Renal cortical epithelial cell (primary cell): ENCODE data around the gene MAP2K5. TPM values are rescaled to one million over a fixed set of nuclear protein-coding genes. Genes with fewer than 3 reads are reported as not detected.
A peak's percentile ranks its signal among the peaks of the same experiment; 100 is the strongest.

Experiments used
- DNase-seq: peaks from one replicate; pipeline ENCODE4 v3.0.0-alpha.2; 2011; ENCODE audit warnings: low read depth
- total RNA-seq: library from RNA; depleted of rRNA; stranded (reverse); fragments of >200 nt; gene quantifications from 2 replicates; pipeline ENCODE4 v1.2.3, GENCODE V29; 2014

MAP2K5 gene
- total RNA-seq, 1 donor from 2014 or later = 11.8 TPM

DNA sequence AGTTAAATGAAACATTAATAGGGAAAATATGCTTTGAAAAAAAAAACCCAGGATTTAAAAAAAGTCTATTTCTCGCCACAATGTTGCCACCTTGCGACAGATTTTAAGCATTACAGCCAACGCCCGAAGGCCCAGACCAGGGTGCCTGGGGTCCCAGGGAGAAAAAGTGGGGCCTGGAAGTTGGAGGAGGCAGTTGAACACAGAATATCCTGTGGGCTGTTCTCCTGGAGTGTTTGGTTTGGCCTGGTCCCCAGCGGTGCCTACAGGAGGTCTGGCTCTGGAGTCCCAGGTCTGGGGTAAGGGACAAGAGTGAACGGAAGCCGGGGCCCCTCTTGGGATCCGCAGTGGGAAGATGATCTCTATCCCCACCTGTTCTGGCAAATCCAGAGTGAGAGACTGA is 294.0 kb downstream of the MAP2K5 start:
- DNase-seq = peak; percentile 39

DNA sequence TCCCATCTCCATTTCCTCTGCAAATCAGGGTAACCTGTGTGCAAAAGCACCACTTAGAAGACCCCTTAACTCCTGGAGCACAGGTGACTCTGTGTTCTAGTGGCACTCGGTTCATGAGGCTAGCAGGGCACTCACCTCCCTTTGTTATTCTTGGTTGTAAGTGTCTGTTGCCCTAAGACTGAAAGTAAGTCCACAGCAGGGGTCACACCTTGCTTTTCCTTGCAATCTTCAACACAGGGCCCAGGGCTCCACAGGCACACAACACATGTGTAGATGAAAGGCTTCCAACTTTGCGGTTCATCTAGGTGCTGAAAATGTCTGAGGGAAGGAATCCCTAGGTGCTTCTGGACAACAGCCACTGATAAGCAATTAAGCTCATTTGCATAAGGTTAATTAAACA is 294.5 kb downstream of the MAP2K5 start:
- DNase-seq = no peak

DNA sequence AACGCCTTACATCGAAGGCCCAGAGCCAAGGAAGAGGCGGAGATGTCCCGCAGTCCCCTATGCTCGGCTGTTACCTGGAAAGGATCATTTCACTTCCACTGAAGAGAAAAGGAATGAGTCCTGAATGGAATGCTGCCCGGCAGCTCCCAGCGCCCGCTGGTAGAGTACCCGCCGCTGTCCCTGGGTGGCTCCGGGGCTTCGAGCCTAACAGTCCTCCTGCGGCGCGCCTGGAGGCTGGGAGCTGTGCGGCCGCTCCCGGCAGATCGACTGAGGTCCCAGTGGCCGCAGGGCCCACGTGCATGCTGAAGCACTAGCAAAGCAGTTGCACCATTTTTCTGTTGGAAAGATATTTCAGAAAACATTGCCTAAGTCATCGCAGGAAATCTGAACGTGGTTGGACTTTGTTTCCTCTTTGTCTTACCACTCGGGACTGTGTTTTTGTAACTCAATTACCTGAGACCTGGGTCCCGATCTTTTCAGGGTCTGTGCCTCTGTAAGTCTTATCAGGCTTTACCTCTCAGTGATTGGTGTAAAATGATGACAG is 296.4 kb downstream of the MAP2K5 start:
- DNase-seq = peak; percentile 33

- peak; percentile 40 for DNase-seq
Observed at GRCh38 chr15:67839499-67839928, 297.0 kb downstream of the MAP2K5 start.

- DNase-seq = peak; percentile 89
Observed at GRCh38 chr15:67839929-67840748, 297.6 kb downstream of the MAP2K5 start, which contains the start of gene RNU6-1. TSS of gene RNU6-1 (minus strand) at chr15:67840045.

- peak; percentile 33 for DNase-seq
Observed at GRCh38 chr15:67840749-67841512, 298.4 kb downstream of the MAP2K5 start.

DNA sequence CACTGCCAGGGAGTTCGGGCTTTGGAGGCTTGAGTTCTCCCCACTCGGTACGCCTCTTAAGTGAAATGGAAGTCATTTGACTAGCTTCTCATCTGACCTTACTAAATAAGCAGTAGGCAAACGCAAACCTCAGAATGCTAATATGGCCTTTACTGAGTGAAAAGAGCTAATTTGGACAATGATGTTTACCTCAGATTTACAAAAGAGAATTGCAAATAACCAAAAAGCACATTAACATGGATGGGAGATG is 298.9 kb downstream of the MAP2K5 start:
- DNase-seq = no peak

GRCh38 chr15:67843092-67843501 is 300.6 kb downstream of the MAP2K5 start:
- DNase-seq = no peak

DNA sequence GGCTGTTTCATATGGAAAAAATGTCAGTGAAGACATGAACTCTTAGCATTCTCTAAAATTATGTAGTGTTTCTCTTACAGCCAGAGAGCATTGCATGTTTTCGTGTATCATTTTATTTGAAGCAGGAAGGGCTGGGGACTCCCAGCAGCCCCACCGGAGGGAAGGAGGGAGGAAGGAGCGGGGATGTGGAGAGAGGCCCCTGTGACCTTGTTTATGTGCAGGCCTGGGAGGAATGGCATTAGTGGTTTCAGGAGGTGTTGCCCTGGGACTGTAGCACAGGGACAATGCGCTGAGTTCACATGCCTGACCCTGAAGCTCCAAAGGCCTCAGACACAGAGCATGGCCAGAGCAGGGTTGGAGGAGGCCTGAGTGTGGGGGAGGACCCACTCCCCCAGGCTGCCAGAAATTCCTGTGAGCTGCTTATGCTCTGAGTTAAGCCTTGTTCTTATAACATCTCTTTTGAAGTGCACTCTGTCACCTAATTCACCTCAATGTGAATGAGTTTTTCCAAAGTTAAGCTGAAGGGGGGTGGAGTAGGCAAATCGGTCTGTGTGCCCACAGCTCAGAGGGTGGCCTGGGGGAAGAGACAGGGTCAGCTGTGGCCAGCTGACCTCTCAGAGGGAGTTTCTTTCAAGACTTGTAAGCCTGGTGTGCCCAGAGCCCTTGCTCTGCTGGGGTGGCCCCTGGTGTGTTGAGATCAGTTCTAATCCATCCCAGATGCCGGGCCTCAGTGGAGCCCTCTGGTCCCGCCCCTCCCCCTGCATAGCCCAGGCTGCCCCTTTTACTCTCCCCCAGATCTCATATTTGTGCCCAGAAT is 301.3 kb downstream of the MAP2K5 start:
- DNase-seq = peak; percentile 94

DNA sequence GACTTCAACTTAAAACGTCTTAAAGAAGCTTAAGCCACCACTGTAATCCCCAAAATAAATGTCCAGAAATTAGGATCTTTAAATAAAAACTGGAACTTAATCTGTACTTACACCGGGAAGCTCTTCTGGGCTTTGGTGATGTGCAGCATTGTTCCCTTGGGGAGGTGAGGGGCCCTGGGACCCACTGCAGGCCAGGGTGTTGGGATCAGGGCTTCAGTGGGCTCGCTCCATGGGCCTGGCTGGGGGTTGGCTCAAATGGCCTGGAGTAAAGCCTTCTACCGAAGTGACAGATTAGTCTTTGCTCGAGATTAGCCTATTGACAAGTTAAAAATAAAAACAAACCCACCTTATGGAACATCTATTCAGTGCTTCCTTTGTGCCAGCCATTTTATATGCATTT is 303.5 kb downstream of the MAP2K5 start:
- DNase-seq = no peak

DNA sequence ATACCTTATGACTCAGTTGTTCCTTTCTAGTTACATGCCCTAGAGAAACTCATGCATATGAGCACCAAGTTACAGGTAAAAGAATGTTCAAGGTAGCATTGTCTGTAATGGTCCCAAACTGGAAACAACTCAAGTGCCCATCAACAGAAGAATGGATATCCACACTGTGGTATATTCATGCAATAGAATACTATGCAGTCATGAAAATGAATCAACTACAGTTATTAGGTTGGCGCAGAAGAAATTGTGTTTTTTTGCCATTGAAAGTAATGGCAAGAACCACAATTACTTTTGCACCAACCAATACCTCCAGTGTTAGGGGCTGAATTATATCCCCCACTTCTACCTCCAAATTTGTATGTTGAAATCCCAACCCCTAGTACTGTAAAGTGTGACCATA is 307.0 kb downstream of the MAP2K5 start:
- DNase-seq = no peak

- DNase-seq = no peak
Observed at GRCh38 chr15:67850336-67850735, 307.8 kb downstream of the MAP2K5 start.

- DNase-seq = peak; percentile 82
Observed at GRCh38 chr15:67850994-67851571, 308.6 kb downstream of the MAP2K5 start.

- DNase-seq = no peak
Observed at GRCh38 chr15:67852418-67852817, 309.9 kb downstream of the MAP2K5 start.

- DNase-seq = no peak
Observed at GRCh38 chr15:67853454-67853853, 311.0 kb downstream of the MAP2K5 start.

DNA sequence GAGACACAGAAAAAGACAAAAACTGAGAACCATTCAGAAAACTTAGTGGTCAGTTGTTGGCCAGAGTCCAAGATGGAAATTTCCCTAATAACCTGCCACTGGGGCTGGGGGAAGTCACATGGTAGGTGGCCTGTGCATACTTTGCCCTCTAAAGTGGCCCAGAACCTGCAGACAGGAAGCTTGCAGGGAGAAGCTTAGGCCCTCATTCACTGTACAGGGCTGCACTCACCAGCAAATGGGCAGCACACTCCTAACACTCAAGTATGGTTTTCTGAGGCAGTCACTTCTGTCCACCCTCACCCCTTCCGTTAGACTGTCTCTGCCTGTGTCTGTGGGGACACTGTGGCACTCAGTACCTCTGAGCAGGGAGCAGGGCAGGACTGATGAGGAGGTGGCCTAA is 311.9 kb downstream of the MAP2K5 start:
- no peak for DNase-seq

DNA sequence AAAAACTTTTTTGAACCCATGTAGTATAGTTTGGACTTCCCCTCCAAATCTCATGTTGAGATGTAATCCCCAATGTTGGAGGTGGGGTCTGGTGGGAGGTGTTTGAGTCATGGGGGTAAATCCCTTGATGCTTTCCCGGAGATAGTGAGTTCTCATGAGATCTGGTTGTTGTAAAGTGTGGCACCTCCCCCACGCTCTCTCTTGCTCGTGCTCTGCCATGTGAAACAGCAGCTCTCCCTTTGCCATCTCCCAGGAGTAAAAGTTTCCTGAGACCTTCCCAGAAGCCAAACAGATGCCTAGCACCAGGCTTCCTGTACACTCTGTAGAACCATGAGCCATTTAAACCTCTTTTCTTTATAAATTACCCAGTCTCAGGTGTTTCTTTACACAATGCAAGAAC is 313.3 kb downstream of the MAP2K5 start:
- DNase-seq = peak; percentile 68
